ENCODE measurements around the gene OTP.

The OTP gene

DNA sequence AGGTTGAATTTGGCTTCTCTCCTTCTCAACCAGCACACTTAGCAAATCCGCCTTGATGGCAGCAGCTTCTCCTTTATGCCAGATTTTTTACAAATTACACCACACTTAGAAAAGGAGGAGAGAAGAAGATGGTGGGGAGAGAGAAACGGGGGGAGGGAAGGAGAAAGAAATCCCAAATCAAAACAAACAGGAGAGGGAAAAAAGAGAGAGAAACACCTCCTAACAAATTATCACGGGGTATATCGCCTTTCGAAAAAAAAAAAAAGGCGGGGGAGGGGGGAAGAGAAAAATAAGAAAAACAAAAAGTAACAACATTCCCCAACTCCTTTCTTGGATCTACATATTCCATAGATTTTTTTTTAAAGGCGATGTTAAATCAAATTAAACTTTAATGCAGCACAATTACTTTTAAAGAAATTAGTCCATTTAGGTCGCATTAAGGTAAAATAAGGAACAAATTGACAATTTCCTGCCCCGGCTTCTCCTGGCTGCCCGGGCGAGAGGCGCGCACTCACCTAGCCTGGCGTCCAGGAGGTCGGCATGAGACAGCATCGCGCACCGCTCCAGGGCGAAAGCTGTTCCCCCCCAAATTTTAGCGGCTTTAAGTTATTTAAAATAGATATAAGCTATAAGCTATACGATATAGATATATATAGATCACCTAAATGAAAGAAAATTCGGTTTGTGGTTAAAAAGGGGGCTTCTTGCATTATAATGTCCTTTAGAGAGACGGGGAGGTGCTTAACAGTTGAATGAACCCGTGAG is at the start of gene OTP:
TSS of gene OTP (minus strand) at position 716 of the 765 bp plus-strand sequence. CDS start at position 552, 164 bp downstream.
- TF ChIP-seq CTCF (conservative IDR thresholded peaks at IDR 0.05; ENCODE audit: low read length), result no peak
- no peak for DNase-seq (ENCODE audit: low read depth)
- H3K4me3 ChIP-seq (ENCODE audit: low read length), result no peak within 1 kb of the TSS

DNA sequence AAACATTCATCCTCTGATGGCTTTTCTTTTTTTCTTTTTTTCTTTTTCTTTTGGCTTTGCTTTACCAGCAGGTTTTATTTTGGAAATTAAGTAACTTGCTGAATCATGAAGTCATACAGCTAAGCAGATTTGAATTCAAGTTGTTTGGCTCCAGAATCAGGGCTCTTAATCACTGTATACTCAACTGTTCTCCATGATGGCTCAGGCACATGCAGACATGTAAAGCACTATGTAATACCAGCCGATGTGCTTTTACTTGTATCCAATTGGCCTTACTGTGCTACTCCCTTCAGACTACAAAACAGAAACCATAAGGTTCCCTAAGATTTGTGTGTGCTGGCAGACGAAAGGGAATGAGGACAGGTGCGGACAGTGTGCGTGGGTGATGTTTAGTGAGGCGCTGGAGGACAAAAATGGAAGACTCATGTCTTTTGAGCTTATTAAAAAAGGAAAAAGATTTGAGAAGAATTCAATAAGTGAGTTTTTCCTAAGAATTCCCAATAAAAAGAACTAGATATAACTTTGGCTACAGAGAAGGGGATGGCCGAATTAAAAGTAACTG is 44.7 kb upstream of the OTP start:
- peak; percentile 43 for DNase-seq (ENCODE audit: low read depth)
- no peak for TF ChIP-seq CTCF (conservative IDR thresholded peaks at IDR 0.05; ENCODE audit: low read length)
- H3K4me3 ChIP-seq (ENCODE audit: low read length), result no peak overlapping the region

- no peak overlapping the region for H3K4me3 ChIP-seq (ENCODE audit: low read length)
- TF ChIP-seq CTCF (conservative IDR thresholded peaks at IDR 0.05; ENCODE audit: low read length), result no peak
- no peak for DNase-seq (ENCODE audit: low read depth)
Measured at GRCh38 chr5:77670526-77670925, 32.0 kb upstream of the OTP start.

DNA sequence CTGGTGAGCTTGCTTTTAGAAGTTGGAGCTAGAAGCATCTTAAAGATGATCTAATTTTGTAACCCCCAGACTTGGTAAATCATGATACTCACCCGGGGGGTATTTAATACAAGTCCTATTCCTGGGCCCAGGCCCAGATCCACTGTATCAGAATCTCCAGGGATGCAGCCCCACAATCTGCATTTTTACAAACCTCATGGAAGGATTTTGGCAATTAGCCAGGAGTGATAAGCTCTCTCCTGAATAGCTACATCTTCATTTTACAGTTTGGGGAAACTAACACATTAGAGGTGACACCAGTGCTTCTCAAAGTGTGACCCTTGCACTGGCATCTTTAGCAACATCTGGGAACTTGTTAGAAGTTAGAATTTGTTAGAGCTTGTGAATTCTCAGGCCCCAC is 31.2 kb upstream of the OTP start:
- TF ChIP-seq CTCF (conservative IDR thresholded peaks at IDR 0.05; ENCODE audit: low read length), result no peak
- no peak overlapping the region for H3K4me3 ChIP-seq (ENCODE audit: low read length)
- DNase-seq (ENCODE audit: low read depth), result no peak

DNA sequence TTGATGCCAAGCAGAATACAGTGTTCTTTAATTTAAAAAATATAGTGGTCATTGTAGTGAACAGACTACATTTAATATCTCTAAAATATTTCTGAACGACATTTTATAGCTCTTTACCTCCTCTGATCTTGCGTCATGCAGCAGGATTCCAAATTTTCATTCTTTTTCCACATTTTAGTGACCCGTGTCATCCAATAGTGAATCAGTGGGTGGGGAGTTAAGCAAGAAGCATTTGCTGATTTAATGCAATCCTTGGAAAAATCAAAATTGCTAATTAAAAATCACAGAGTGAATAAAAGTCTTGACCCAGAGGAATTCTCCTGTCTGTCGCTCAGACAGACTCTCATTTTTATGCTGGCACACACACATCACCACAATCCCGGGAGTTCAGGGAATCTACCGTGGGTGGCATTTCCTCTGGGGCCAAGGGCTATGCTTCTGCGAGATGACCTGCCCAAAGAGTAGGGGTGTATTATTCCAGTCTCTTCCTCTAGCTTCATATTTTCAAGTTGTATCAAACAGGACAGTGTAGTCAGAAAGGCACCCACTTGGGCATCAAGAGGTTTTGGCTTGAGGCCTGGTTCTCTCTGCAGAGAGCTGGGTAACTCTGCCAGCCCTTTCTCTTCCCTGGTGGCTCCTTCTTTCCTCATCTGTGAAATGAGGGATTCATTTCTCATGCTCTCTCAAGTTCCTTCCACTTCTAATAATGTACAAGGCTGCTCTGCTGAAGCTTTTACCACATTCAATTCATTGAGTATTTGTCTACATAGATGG is 24.8 kb upstream of the OTP start:
- no peak for TF ChIP-seq CTCF (conservative IDR thresholded peaks at IDR 0.05; ENCODE audit: low read length)
- H3K4me3 ChIP-seq (ENCODE audit: low read length), result no peak overlapping the region
- peak; percentile 29 for DNase-seq (ENCODE audit: low read depth)

- H3K4me3 ChIP-seq (ENCODE audit: low read length), result no peak overlapping the region
- no peak for TF ChIP-seq CTCF (conservative IDR thresholded peaks at IDR 0.05; ENCODE audit: low read length)
- DNase-seq (ENCODE audit: low read depth), result no peak
Measured at GRCh38 chr5:77662635-77663034, 24.1 kb upstream of the OTP start.

Measured in AG10803 (cell line).